ENCODE results near the gene XYLB. TPM values are rescaled to one million over a fixed set of nuclear protein-coding genes. Genes with fewer than 3 reads are reported as not detected.

The XYLB gene
- total RNA-seq, 2 experiments from 2014 or later = 5.2 to 6.9 TPM

DNA sequence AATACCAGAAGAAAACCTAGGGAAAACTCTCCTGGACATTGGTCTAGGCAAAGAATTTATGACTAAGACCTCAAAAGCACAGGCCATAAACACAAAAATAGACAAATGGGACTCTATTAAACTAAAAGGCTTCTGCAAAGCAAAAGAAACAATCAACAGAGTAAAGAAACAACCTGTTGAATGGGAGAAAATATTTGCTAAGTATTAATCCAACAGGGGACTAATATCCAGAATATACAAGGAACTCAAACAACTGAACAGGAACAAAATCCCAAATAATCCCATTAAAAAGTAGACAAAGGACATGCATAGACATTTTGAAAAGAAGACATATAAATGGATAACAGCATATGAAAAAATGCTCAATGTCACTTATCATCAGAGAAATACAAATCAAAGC, 100.2 kb downstream of the XYLB start:
- H3K4me1 Mint-ChIP-seq = no peaks in the 10 kb centered on the region

GRCh38 chr3:38450853-38451252, 104.3 kb downstream of the XYLB start:
- DNase-seq (no peak), ATAC-seq (no peak)
- Mint-ChIP-seq H3K9me3 (ENCODE audit: low read depth) (no peaks in the 10 kb centered on the region), H3K27me3 (peaks cover 12% of the 10 kb centered on the region), H3K27ac (no peak overlapping the region), H3K4me3 (no peak overlapping the region), H3K4me1 (peaks cover 13% of the 10 kb centered on the region), H3K36me3 (no peaks in the 10 kb centered on the region)
- CTCF ChIA-PET = no interaction called here

More for the DNA sequence above, 100.2 kb downstream of the XYLB start:
- H3K36me3 Mint-ChIP-seq = no peaks in the 10 kb centered on the region
- H3K4me3 Mint-ChIP-seq = no peak overlapping the region
- no peak for DNase-seq
- no peaks in the 10 kb centered on the region for H3K9me3 Mint-ChIP-seq (ENCODE audit: low read depth)
- H3K27ac Mint-ChIP-seq = no peak overlapping the region
- H3K27me3 Mint-ChIP-seq = peaks cover 10% of the 10 kb centered on the region
- CTCF ChIA-PET = no interaction called here
- ATAC-seq = no peak

DNA sequence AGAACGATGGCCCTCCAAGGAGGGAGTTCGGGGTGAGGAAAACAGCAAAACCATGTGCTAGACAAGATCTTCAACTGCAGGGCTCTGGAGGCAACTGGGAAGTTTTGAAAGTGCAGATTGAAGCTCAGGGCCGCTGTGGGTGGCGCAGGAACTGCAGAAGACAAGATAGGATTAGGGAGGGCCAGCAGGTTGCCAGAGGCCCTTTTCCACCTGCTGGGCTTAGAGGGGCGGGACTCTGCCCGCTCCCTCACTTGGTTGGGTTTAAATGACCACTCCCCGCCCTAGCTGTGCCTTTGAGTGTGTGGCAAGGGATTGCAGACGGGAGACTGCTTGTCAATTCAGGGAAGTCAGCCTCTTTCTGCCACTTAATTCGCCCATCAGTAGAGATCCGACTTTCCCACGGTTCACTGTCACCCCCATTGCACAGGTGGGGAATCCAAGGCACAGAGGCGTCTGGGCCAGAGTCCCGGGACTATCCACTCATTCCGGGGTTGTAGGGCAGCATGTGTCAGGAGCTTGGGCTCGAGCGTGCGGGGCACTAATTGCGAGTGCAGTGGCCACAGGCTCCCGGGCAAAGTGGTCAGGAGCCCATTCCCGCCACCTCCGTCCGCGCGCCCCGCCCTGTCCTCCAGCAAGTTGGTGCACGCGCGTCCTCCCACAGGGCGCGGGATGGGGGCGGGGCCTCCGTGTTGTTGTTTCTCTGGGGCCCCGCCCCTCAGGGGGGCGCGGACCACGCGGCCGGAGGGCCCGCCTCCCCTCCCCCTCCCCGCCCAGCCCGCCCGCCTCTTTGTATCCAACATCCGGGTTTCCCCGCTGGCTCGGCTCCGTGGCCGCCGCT, 106.7 kb downstream of the XYLB start, which contains the start of gene ACVR2B:
Gene ACVR2B (plus strand): TSS at position 816 of the 838 bp plus-strand sequence. CDS start 433 bp downstream, outside the sequence.
- Mint-ChIP-seq H3K4me1 (peaks cover 17% of the 10 kb centered on the region), H3K4me3 (peak within 1 kb of the TSS; percentile 90), H3K27me3 (peaks cover 7% of the 10 kb centered on the region), H3K27ac (peak within 1 kb of the TSS; percentile 56), H3K36me3 (no peaks in the 10 kb centered on the region), H3K9me3 (ENCODE audit: low read depth) (no peaks in the 10 kb centered on the region)
- CTCF ChIA-PET = interaction anchor here (1.6 kb wide), 2 partner anchors 27 to 107 kb away, joined by 6 to 9 read pairs; partner anchors contain the start of gene XYLB
- DNase-seq = peak; percentile 85
- ATAC-seq = peak; percentile 68

- CTCF ChIA-PET = interaction anchor here (1.6 kb wide), 2 partner anchors 26 to 107 kb away, joined by 6 to 9 read pairs; partner anchors contain the start of gene XYLB
- peaks cover 7% of the 10 kb centered on the region for H3K27me3 Mint-ChIP-seq
- ATAC-seq = peak; percentile 31
- H3K36me3 Mint-ChIP-seq = no peaks in the 10 kb centered on the region
- peak overlapping the region; percentile 90 for H3K4me3 Mint-ChIP-seq
- H3K4me1 Mint-ChIP-seq = peaks cover 17% of the 10 kb centered on the region
- no peak overlapping the region for H3K27ac Mint-ChIP-seq
- DNase-seq = no peak
- H3K9me3 Mint-ChIP-seq (ENCODE audit: low read depth) = no peaks in the 10 kb centered on the region
Measured at GRCh38 chr3:38453913-38454177, 107.3 kb downstream of the XYLB start.

DNA sequence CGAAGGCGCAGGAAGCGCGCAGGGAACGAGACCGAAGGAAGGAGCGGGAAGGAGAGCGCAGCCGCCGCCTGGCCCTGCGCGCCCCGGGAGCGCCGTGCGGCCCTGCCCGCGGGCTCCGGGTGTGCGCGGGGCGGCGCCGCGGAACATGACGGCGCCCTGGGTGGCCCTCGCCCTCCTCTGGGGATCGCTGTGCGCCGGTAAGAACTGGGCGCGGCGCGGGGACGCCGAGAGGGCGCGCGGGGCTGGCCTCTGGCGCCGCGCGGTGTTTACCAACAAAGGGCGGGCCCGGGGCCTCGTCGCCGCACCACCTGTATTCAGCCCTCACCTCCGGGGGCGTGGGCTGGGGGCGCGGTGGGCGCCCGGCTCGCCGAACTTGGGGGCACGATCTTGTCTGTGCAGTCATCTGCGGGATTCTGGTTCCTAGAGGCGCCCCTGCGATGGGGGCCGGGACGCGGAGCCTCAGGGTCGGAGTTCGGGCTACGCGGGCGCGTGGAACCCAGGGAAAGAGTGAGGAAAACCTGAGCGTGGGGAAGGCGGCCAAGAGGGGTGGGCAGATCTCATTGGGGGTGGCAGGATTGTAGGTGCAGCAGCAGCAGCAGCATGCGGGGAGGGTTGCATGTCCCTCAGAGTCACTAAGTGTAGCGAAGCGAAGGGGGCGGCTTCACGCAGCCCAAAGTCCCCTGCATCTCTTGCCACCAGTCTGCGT, 107.7 kb downstream of the XYLB start:
- H3K4me3 Mint-ChIP-seq = peak overlapping the region; percentile 90
- no peaks in the 10 kb centered on the region for H3K36me3 Mint-ChIP-seq
- H3K9me3 Mint-ChIP-seq (ENCODE audit: low read depth) = no peaks in the 10 kb centered on the region
- H3K4me1 Mint-ChIP-seq = peaks cover 17% of the 10 kb centered on the region
- peak; percentile 48 for DNase-seq
- H3K27me3 Mint-ChIP-seq = peaks cover 7% of the 10 kb centered on the region
- CTCF ChIA-PET = interaction anchor here (1.6 to 4.8 kb wide), 2 partner anchors 26 to 108 kb away, joined by 6 to 32 read pairs; partner anchors contain the start of gene XYLB
- ATAC-seq = peak; percentile 66
- H3K27ac Mint-ChIP-seq = peak overlapping the region; percentile 56

DNA sequence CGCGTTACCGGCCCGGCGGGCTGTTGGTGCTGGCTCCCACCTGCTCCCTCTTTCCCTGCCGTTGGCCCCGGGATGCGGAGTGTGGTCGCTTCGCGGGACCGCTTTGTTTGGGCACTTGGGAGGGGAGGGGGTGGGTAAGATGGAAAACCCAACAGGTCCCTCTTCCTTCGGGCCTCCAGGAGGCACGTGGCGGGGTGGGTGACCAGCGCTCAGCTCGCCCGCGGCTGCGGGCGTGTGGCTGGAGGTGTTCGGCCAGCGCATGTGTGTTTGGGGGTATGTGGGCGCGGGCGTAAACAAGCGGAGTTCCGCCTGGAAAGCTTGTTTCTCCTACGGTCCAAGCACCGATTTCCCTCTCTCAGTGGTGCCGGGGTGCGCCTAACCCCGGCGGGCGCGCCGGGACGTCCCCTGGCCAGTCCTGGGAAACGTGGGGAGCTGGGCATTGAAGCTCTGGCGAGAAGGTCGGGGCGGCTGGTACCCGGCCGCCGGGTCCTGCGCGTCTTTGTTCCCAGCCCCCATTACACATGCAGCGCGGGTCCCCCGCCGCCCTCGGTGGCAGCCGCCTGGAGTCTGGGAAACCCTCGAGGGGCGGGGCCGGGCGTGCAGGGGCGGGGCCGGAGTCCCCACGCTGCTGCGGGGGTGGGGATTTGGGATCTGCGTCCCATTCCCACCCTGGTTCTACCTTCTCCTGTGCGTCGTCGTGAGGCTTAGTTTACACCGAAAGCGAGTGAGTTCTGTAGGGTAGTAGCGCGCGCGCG, 108.5 kb downstream of the XYLB start:
- Mint-ChIP-seq H3K9me3 (ENCODE audit: low read depth) (no peaks in the 10 kb centered on the region), H3K27me3 (peaks cover 7% of the 10 kb centered on the region), H3K4me1 (peaks cover 17% of the 10 kb centered on the region), H3K4me3 (peak overlapping the region; percentile 90), H3K36me3 (no peaks in the 10 kb centered on the region), H3K27ac (no peak overlapping the region)
- CTCF ChIA-PET = interaction anchor here (0.8 to 4.8 kb wide), 3 partner anchors 14 to 109 kb away, joined by 3 to 32 read pairs (median 5); partner anchors contain the start of genes EXOG and XYLB
- DNase-seq (peak; percentile 61), ATAC-seq (peak; percentile 50)

DNA sequence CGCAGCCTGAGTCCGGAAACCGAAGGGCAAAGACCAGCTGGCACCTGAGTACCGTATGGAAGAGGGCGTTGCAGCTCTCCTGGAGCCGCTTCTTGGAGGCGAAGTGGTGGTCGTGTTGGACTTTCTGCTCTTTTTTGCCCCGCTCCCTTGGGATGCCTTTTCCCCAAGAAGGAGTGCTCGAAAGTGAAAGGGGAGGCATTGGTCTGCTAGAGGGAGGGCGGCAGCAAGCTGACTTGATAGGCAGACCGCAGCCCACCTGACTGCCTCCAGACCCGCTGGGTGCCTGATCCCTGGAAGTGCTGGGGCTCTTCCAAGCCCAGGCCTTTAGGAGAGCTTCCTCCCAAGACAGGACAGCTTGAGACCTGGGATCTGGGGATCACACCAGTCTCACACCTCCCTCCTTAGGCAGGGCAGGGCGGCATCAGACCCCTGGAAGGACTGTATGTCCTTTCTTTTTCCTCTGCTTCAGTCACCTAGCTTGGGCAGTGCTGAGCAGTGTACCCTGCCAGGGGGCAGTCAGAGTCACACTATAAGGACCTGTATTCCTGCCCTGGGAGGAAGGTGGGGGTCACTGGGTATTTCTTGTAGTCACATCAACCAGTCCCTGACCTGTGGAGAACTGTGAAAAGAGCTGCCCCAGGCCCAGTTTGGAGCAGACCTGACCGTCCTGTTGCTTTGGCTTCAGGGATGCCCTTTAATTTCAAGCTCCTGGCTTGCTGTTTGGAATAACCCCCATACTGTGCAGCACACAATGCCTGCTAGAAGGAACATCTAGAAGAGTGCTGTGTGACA, 109.2 kb downstream of the XYLB start:
- ATAC-seq (peak; percentile 10), DNase-seq (peak; percentile 39)
- no peaks in the 10 kb centered on the region for H3K36me3 Mint-ChIP-seq
- H3K27me3 Mint-ChIP-seq = peaks cover 2% of the 10 kb centered on the region
- no peaks in the 10 kb centered on the region for H3K9me3 Mint-ChIP-seq (ENCODE audit: low read depth)
- CTCF ChIA-PET = interaction anchor here (0.8 to 4.8 kb wide), 5 partner anchors 10 to 600 kb away, joined by 3 to 32 read pairs (median 3); partner anchors contain the start of genes EXOG and XYLB
- no peak overlapping the region for H3K27ac Mint-ChIP-seq
- peaks cover 17% of the 10 kb centered on the region for H3K4me1 Mint-ChIP-seq
- H3K4me3 Mint-ChIP-seq = peak overlapping the region; percentile 90

DNA sequence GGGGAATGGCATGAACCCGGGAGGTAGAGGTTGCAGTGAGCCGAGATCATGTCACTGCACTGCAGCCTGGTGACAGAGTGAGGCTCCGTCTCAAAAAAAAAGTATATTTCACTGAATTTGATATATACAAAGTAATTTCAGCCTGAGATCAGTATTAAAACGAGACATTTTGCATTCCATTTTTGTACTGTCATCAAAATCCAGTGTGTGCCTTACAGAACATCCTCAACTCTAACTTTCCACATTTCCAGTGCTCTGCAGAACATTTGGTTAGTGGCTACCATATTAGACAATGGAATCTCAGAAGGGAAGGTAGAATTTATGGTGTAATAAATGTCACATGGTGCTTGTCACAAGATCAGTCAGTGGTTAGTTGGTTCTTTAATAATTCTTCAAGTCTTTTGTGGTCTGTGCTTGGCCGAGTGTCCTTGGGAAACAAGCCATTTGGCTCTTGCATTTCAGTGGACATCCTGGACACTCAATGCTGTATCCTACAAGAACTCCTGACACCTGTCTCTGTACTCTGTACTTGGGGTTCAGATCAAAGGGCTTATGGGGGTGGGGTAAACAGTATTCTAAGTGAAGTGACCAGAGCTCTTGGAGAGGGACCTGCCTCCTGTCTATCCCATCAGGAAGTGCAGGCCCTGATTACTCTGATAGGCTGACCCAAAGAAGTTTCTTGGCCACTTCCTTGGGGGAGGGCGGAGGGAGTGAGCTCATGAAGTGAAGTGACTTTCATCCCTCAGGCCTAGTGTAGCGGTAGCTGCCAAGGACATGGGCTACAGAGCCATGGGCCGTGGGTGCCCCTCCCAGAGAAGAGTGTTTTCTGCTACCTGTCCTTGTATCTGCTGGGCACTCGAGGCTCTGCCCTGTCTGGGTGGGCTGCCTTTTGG, 110.8 kb downstream of the XYLB start:
- CTCF ChIA-PET = interaction anchor here (4.8 kb wide), 1 partner anchor 111 kb away, joined by 32 read pairs; the partner anchor contains the start of gene XYLB
- DNase-seq (peak; percentile 27), ATAC-seq (no peak)
- H3K27ac Mint-ChIP-seq = no peak overlapping the region
- no peaks in the 10 kb centered on the region for H3K36me3 Mint-ChIP-seq
- no peak overlapping the region for H3K4me3 Mint-ChIP-seq
- H3K27me3 Mint-ChIP-seq = peaks cover 2% of the 10 kb centered on the region
- H3K4me1 Mint-ChIP-seq = peaks cover 17% of the 10 kb centered on the region
- H3K9me3 Mint-ChIP-seq (ENCODE audit: low read depth) = no peaks in the 10 kb centered on the region

- DNase-seq (no peak), ATAC-seq (no peak)
- no peak overlapping the region for H3K4me3 Mint-ChIP-seq
- no peak overlapping the region for H3K27ac Mint-ChIP-seq
- CTCF ChIA-PET = interaction anchor here (4.8 kb wide), 1 partner anchor 113 kb away, joined by 32 read pairs; the partner anchor contains the start of gene XYLB
- H3K36me3 Mint-ChIP-seq = no peaks in the 10 kb centered on the region
- no peaks in the 10 kb centered on the region for H3K9me3 Mint-ChIP-seq (ENCODE audit: low read depth)
- peaks cover 12% of the 10 kb centered on the region for H3K4me1 Mint-ChIP-seq
- peaks cover 2% of the 10 kb centered on the region for H3K27me3 Mint-ChIP-seq
Measured at GRCh38 chr3:38458796-38459498, 112.4 kb downstream of the XYLB start.

- H3K27ac Mint-ChIP-seq = no peak overlapping the region
- peak; percentile 15 for DNase-seq
- H3K27me3 Mint-ChIP-seq = peaks cover under 1% of the 10 kb centered on the region
- no peaks in the 10 kb centered on the region for H3K36me3 Mint-ChIP-seq
- CTCF ChIA-PET = no interaction called here
- no peaks in the 10 kb centered on the region for H3K9me3 Mint-ChIP-seq (ENCODE audit: low read depth)
- no peak for ATAC-seq
- H3K4me3 Mint-ChIP-seq = no peak overlapping the region
- H3K4me1 Mint-ChIP-seq = peaks cover 10% of the 10 kb centered on the region
Measured at GRCh38 chr3:38459499-38460048, 113.0 kb downstream of the XYLB start.
